PFSK-1 (cell line): Measurements from ENCODE around the gene JUNB.

Experiments
- FOXP2 ChIP-seq: optimal IDR thresholded peaks from 2 replicates; pipeline ENCODE3; 2011; ENCODE audit warnings: borderline replicate concordance, control low read depth, inconsistent platforms; ENCODE audit not compliant: insufficient read depth; ENCODE audit errors: extremely low read length, extremely low read depth
- POLR2AphosphoS5 ChIP-seq: IDR thresholded peaks from 2 replicates; pipeline ENCODE4 v1.6.1; 2012; ENCODE audit warnings: low read depth, mild to moderate bottlenecking, control low read depth, low read length, moderate library complexity
- REST ChIP-seq, 2 experiments: IDR thresholded peaks; 2 replicates each; pipeline versions ENCODE4 v1.6.1 to v1.8.0; 2011 to 2012; ENCODE audit warnings: low read depth in 2 of 2, low read length in 2 of 2, control low read depth in 1 of 2, inconsistent platforms in 1 of 2, mild to moderate bottlenecking in 1 of 2, moderate library complexity in 1 of 2; ENCODE audit not compliant: insufficient read depth in 1 of 2
- SIN3A ChIP-seq: IDR thresholded peaks from 2 replicates; pipeline ENCODE4 v1.6.1; 2012; ENCODE audit warnings: mild to moderate bottlenecking, low read length, moderate library complexity, borderline replicate concordance; ENCODE audit not compliant: insufficient read depth
- TAF1 ChIP-seq: IDR thresholded peaks from 2 replicates; pipeline ENCODE4 v1.6.1; 2012; ENCODE audit warnings: low read length, control low read depth, borderline replicate concordance; ENCODE audit not compliant: insufficient read depth

- TF ChIP-seq TAF1 (peak; percentile 92), REST (IDR thresholded peaks at IDR 0.05; ENCODE audit: insufficient read depth in 1 of 2, low read depth in 2 of 2, low read length in 2 of 2) (peak; percentile 16 to 67; a peak in 2 of 4 replicates), SIN3A (peak; percentile 91), POLR2AphosphoS5 (peak; percentile 99), FOXP2 (peak; percentile 85)
Measured at GRCh38 chr19:12801466-12802266, 10.4 kb downstream of the JUNB start, which contains the start of the genes PRDX2 and THSD8.
